Gastrocnemius medialis (tissue), 4 donors: Measurements from ENCODE around the gene IRAK1.

Source experiments
- POLR2A ChIP-seq, 2 donors: fragments of 450-650 bp; IDR thresholded peaks; one replicate each; pipeline ENCODE4 v1.6.1; 2017; ENCODE audit warnings: antibody characterized with exemption in 2 of 2, mild to moderate bottlenecking in 2 of 2, moderate library complexity in 2 of 2
- TF ChIP-seq, protein P1 (sequence below), 5 experiments: fragments of 450-650 bp in 3 of 5; fragments of 200-600 bp in 2 of 5; sonication (generic) in 2 of 5; IDR thresholded peaks in 4 of 5; conservative IDR thresholded peaks in 1 of 5; 1 replicate in 4 of 5; 2 replicates in 1 of 5; pipeline ENCODE4 v1.5.1; 2016 to 2019; ENCODE audit warnings: antibody characterized with exemption in 5 of 5, mild to moderate bottlenecking in 3 of 5, moderate library complexity in 3 of 5

- no peak for TF ChIP-seq POLR2A (IDR thresholded peaks at IDR 0.05)
- TF ChIP-seq, protein P1, sequence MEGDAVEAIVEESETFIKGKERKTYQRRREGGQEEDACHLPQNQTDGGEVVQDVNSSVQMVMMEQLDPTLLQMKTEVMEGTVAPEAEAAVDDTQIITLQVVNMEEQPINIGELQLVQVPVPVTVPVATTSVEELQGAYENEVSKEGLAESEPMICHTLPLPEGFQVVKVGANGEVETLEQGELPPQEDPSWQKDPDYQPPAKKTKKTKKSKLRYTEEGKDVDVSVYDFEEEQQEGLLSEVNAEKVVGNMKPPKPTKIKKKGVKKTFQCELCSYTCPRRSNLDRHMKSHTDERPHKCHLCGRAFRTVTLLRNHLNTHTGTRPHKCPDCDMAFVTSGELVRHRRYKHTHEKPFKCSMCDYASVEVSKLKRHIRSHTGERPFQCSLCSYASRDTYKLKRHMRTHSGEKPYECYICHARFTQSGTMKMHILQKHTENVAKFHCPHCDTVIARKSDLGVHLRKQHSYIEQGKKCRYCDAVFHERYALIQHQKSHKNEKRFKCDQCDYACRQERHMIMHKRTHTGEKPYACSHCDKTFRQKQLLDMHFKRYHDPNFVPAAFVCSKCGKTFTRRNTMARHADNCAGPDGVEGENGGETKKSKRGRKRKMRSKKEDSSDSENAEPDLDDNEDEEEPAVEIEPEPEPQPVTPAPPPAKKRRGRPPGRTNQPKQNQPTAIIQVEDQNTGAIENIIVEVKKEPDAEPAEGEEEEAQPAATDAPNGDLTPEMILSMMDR (IDR thresholded peaks at IDR 0.05 in 4 of 5, conservative IDR thresholded peaks at IDR 0.05 in 1 of 5) = no peak
Observed at GRCh38 chrX:154040307-154040756, 20.6 kb upstream of the IRAK1 start.
